Cerebellar cortex (tissue), 1 donor: ENCODE results near the gene PRTN3.
"Not testable (repeated sequence)": the region's sequence is repeated elsewhere in the genome, so short reads cannot be mapped to it uniquely, and the experiment has no call there.

Source experiments
- DNase-seq: peaks from one replicate; pipeline ENCODE4 v3.0.0-alpha.2; 2015; ENCODE audit warnings: low spot score

PRTN3 gene

DNA sequence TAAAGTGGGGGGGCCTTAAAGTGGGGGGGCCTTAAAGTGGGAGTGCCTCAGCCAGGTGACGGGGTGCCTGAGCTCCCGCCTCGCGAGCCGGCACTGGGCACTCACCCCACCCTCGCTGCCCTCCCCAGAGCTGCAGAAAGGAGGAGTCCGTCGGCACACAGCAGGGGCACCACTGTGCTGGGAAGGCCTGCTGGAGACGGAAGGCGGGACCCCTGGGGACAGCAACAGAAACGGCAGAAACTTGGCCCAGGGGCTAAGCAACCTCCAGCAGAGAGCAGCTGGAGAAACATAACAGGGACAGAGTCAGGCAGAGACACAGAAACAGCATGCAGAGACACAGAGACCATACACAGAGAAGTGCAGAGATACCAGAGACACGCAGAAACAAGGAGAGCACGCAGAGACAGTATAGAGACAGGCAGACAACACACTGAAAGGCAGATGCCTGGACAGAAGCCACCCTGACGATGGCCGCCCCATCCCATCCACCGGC lies 26.5 kb downstream of the PRTN3 start:
- no peak for DNase-seq

DNA sequence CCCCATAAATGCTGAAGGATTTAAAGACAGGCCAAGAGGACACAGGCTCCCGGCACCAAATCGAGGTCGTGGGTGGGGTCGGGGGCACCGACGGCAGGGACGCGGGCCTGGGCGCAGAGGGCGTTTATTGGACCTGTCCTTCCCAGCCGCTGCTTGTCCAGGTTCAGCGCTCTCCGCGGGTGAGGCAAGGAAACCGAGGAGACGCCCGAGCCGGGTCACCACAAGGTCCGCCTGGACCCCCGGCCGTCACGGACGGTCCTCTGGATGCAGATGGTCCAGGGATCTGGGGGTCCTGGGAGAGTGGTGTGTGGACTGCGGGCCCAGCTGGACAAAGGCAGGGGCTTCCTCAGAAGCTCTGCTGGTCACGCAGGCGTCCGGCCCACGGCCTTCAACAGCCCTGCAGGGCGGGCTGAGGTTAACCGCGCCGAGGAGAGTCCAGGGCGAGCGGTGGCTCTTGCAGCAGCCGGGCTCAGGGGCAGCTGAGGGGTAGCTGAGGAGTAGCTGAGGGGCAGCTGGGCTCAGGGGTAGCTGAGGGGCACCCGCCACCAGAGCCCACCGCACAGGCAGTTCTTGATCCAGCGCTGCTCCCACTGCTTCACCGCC lies 27.2 kb downstream of the PRTN3 start:
- no peak for DNase-seq

DNA sequence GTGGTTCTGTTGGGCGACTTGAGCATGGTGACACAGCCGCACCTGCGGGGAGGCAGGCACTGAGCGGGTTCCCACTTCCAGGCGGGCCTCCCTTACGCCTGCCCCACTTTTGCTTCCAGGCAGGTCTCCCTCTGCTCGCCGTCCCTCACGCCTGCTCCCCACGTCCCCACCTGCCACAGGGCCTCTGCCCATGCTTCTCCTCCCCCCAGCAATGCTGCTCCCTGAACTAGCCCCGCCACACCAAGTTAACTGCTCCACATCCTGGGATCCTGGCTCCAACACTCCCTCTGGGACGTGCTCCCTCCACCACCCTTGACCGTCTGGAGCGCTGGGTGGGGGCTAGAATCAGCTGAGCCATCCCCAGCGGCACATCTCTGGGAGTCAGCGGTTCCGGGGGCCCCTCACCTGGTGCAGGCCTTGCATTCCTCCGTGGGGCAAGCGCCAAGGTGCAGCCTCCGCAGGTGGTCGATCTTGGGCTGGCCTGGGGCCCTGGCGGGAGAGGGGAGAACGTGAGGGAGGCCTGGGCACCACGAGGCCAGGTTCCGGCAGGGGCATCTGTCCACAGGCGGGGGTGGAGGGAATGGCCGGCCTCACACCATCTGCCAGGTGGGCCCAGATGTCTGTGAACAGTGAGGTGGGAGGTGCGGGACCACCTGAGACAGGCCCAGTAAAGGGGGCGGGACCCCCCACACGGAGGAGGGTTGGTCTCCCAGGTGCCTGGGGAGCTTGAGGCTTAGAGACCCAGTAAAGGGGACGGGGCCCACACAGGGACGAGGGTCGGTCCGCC lies 27.9 kb downstream of the PRTN3 start:
- DNase-seq = no peak

DNA sequence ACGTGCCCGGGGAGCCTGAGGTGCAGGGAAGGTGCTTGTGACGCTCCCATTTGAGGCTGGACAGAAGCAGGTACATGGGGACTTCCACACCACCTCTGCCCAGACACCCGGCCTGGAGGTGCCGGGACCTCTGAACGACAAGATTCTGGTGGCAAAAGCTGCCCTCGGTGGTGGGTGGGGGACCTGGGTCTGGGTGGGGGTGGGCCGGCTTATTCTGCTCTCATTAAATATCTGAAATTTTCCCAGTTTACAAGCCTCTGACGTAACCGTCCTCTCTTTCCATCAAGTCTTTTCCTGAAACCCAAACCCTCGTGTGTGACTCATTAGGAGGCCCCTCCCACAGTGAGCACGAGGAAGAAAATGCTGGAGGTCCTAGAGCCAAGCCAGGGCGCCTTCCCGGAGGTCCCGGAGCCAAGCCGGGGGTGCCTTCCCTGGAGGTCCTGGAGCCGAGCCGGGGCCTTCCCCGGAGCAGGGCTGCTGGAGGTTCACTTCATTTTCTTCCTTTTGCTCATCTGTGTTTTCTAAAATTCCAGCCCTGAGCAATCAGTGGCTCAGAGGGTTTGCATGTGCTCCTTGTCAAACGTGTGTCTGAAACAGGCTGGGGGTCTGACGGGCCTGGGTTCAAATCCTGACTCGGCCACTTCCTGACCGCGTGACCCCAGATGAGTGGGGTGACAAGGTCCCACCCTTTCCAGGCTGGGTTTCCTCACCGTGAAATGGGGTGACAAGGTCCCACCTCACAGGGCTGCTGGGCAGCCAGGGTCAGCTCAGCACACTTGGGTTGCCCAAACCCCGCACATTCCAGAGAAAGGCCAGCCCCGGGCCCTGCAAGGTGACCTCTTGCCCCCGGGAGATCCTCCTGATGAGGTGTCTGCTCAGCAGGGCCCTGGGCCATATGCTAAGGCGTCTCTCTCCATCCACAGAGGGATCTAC lies 28.7 kb downstream of the PRTN3 start:
- peak; percentile 50 for DNase-seq

DNA sequence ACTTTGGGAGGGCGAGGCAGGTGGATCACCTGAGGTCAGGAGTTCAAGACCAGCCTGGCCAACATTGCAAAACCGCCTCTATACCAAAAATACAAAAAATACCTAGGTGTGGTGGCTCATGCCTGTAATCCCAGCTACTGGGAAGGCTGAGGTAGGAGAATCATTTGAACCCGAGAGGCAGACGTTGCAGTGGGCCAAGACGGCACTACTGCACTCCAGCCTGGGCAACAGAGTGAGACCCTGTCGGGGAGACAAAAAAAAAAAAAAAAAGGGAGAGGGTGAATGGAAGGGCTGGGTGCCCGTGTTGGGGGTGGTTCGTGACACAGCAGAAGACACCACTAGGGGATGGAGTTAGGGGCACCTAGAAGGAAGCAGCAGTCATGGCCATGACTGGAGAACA lies 29.5 kb downstream of the PRTN3 start:
- no peak for DNase-seq

DNA sequence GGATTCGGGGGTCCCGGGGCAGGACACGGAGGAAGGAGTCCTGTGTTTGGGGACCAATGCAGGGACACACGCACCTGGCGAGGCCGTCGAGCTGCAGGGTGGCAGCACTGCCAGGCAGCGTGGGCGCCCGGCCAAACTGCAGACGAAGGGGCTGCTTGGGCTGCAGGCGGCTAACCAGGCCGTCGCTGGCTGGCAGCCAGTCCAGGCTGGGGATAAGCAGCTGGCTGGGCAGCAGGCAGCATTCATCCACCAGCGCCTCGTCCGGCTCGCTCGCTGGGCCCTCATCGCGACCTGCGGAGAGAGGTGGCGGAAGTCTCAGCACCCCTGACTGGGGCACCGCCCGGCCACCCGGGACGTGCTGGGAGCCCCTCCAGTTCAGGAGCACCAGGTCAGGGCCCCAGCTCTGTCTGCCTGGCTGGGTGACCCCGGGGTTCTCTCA lies 30.2 kb downstream of the PRTN3 start:
- DNase-seq = no peak

DNA sequence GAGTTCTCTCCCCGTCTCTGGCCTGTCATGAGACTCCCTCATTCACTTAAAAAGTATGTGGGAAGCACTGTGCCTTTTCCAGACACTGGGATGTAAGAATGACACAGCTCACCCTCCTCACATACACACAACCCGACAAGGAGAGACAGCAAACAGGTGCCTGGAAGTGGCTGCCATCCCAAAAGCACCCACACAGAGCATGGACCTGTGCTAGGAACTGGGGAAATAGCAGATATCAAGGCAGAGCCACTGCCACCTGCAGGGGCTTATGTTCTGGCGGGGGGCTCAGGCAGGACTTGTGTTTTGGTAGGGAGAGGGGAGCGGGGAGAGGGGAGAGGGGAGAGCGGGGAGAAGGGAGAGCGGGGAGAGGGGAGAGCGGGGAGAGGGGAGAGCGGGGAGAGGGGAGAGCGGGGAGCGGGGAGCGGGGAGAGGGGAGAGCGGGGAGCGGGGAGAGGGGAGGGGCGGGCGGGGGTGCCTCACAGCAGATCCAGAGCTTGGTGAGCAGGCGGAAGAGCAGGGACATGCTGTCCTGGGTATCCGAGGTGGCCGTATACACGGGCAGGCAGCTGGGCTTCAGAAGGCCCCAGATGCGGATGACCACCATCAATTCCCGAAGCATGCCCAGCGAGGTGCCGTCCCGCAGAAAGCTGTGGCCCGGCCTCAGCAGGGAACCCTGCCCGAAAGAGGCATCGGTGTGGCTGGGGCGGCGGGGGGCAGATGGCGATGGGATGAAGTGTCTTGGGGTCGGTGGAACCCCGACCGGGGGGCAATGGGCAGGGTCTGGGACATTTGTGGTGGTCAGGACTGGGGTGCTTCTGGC lies 30.9 kb downstream of the PRTN3 start:
- DNase-seq = peak; percentile 59

DNA sequence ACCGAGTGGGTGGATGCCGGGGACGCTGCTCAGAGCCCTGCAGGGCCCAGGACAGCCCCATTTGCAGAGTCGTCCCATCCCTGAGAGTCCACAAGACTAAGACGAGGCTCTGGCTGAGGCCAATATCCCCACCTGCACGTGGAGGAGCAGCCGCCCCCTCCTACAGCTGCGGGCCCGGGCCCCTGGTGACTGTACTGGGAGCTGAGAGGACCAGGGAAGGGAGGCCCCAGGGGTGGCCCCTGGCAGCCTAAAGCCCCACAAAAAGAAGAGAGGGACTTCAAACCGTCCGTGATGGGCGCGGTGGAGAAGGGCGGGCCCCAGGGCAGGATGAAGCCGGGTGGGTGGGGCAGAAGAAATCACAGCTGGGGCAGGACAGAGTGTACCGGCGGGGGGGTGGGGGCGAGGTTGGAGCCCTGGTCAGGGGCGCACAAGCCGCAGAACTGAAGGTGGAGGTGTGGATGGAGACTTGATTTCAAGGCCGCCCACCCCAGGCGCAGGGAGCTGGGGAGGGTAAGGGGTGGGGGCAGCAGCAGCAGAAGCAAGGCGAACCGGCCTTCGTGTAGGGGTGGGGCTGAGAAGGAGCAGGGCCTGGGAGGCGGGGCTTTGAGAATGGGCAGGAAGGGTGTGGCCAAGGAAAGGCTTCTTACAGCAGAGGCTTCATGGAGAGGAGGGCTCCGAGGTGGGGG lies 31.6 kb downstream of the PRTN3 start:
- peak; percentile 44 for DNase-seq

DNA sequence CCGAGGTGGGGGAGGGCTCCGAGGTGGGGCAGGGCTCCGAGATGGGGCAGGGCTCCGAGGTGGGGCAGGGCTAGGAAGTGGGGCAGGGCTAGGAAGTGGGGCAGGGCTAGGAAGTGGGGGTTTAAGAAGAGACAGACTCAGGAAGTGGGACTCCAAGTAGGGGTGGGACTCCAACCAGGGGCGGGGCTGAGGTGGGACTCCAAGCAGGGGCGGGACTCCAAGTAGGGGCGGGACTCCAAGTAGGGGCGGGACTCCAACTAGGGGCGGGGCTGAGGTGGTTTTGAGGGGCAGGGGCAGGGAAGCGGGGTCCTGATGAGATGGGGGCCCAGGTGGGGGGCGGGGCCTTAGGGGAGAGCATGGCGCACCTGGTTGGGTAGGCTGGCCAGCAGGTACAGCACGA lies 32.3 kb downstream of the PRTN3 start:
- no peak for DNase-seq

DNA sequence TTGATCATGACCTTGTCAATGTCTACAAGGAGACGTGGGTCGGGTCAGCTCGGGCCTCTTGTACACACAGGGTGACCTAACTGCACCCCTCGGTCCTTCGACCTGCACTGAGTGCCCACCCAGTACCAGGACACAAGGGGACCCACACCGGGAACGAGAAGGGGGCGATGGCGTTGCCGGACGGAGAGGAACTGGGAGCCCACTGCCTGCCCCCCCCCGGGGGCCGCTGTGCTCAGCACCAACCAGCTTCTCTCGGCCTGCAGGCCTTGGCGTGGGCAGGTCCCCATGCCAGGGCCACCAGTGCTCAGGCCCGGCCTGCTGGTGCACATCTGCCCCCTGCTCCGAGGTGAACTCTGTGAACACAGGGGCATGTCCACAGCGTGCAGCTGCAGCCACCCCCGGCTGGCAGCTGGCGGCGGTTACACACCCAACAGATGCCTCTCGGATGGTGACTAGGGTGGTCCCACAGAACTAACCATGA lies 32.8 kb downstream of the PRTN3 start:
- no peak for DNase-seq

DNA sequence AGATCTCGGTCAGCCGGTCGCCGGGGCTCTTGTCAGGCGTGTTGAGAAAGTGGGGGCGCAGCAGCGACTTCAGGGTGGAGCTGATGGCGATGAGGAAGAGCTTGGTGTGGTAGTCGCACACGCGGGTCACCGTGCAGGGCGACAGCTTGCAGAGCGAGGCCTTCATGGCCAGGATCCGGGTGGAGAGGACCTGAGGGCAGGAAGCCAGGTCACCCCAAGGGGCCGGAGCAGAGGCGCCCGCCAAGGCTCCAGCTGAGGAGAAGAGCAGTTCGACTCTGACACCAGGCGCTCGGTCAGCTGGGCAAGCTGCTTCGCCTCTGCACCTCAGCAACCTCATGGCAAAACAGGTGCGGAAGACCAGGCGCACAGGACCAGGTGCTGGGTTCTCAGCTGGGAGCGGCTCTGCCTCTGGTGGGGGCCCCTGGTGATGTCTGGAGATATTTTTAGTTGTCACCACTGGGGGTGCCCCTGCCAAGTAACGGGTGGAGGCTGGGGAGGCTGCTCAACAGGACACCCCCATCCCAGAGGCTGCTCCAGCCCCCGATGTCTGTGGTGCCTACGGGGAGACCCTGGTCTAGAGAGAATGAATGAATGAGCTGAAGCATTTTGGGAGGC lies 34.6 kb downstream of the PRTN3 start:
- no peak for DNase-seq

DNA sequence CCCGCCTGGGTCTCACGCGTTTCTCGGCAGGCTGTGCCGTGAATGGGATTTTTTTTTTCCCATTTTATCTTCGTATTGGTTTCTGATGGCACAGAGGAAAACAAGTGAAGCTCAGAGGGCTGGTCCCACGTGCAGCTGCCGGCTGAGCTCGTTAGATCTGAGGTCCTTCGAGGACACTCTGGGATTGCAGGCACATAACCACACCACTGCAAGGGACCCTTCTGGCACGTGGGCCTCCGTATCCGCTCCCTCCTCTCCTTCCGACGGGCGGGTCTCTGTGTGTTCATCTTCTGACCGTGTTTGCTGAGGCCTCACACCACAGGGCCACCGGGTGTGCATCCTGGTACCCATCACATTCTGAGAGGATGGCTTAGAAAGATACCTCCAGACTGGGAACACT lies 35.3 kb downstream of the PRTN3 start:
- DNase-seq = no peak

DNA sequence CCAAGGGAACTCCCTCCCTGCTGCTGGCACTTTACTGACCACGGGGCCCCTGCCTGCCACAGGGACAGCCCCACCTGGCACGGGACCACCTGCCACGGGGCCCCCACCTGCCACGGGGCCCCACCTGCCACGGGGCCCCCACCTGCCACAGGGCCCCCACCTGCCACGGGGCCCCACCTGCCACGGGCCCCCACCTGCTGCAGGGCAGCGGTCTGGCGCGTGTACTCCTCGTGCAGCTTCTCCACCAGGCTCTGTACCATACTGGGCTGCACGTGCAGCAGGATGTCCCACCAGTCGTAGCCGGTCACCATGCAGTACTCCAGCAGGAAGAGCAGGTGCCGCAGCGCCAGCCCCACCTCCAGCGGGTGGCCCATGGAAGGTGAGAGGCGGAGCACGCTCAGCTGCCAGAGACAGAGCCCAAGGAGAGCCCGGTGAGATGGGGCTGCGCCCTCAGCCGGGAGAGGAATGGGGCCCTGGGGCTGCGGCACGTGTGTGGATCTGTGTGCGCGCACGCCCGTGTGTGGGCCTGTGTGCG lies 36.0 kb downstream of the PRTN3 start:
- DNase-seq = no peak

DNA sequence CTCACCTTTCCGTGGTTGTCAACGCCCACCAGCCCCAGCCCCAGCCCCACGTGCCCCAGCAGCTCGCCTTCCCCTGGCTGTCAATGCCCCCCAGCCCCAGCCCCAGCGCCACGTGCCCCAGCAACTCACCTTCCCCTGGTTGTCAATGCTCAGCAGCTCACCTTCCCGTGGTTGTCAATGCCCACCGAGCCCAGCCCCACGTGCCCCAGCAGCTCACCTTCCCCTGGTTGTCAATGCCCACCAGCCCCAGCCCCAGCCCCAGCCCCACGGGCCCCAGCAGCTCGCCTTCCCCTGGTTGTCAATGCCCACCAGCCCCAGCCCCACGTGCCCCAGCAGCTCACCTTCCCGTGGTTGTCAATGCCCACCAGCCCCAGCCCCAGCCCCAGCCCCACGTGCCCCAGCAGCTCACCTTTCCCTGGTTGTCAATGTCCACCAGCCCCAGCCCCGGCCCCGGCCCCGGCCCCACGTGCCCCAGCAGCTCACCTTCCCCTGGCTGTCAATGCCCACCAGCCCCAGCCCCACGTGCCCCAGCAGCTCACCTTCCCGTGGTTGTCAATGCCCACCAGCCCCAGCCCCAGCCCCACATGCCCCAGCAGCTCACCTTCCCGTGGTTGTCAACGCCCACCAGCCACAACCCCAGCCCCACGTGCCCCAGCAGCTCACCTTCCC lies 37.3 kb downstream of the PRTN3 start:
- not testable (repeated sequence) for DNase-seq

DNA sequence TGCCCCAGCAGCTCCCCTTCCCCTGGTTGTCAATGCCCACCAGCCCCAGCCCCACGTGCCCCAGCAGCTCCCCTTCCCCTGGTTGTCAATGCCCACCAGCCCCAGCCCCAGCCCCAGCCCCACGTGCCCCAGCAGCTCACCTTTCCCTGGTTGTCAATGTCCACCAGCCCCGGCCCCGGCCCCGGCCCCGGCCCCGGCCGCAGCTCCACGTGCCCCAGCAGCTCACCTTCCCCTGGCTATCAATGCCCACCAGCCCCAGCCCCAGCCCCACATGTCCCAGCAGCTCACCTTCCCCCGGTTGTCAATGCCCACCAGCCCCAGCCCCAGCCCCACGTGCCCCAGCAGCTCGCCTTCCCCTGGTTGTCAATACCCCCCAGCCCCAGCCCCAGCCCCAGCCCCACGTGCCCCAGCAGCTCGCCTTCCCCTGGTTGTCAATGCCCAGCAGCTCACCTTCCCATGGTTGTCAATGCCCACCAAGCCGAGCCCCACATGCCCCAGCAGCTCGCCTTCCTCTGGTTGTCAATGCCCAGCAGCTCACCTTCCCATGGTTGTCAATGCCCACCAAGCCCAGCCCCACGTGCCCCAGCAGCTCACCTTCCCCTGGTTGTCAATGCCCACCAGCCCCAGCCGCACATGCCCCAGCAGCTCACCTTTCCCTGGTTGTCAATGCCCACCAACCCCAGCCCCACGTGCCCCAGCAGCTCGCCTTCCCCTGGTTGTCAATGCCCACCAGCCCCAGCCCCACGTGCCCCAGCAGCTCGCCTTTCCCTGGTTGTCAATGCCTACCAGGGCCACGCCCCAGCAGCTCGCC lies 38.2 kb downstream of the PRTN3 start:
- not testable (repeated sequence) for DNase-seq

DNA sequence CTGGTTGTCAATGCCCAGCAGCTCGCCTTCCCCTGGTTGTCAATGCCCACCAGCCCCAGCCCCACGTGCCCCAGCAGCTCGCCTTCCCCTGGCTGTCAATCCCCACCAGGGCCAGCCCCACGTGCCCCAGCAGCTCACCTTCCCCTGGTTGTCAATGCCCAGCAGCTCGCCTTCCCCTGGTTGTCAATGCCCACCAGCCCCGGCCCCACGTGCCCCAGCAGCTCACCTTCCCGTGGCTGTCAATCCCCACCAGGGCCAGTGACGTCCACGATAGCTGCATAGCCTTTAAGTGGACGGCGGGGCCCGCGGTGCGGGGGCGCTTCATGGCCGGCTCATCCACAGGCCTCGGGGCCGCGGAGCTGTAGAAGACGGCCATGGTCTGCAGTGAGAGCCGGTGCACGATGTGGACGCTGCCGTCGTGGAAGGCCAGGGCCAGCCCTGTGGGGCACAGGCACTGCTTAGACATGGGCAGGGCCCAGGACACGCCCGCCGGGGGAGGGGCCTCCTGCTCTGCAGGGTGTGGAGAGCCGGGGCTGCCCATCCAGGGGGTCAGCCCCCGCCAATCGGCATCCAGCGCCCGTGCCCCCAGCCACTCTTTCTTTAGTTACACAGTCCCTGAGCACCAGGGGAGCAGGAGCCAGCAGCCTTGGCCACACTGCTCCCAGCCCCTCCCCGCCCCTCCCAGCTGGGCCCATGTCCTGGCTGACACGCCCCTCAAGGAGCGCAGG lies 39.1 kb downstream of the PRTN3 start:
- no peak for DNase-seq

DNA sequence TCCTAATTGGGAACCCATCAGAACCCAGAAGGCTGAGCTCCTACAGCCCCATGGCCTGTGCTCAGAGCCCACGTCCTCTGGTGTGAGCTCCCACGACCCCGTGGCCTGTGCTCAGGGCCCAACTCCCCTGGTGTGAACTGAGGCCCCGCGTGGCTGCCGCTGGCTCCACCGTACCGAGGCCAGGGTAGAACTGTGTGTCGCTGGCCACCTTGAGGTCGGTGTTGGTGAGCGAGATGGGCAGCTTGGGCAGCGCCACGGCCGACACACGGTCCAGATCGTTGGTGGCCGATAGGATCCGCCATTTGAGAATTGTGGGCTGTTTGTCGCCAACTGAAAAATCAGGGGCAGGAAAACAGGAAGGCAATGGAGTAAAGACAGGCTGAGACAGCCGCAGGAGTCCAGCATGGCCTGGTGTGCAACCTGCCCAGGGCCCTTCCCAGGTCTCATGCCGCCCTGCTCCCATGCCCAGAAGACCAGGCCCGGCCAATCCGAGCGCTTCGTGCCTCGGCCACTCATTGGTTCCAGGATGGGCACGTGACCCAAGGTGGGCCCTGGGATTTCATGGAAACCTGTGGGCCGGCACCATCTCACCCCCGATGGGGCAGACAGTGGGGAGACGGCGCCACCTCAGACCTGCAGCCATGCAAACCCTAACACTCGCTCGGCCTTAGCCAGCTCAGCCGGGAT lies 40.7 kb downstream of the PRTN3 start:
- DNase-seq = no peak
